H9 (cell line): ENCODE data around the gene RIT2. TPM values are rescaled to one million over a fixed set of nuclear protein-coding genes. Genes with fewer than 3 reads are reported as not detected.

ENCODE experiments used
- DNase-seq: peaks from one replicate; pipeline ENCODE4 v3.0.0-alpha.2; 2017
- H2AFZ ChIP-seq: one replicate; pipeline ENCODE4 v1.6.1; 2013; ENCODE audit warnings: mild to moderate bottlenecking, low read length, control low read depth, moderate library complexity
- H2AK5ac ChIP-seq: 2 replicates; pipeline ENCODE4 v1.6.1; 2013; ENCODE audit warnings: low read length, control low read depth, mixed read lengths; ENCODE audit not compliant: insufficient read length
- H2BK120ac ChIP-seq: one replicate; pipeline ENCODE4 v1.6.1; 2013; ENCODE audit warnings: low read depth, mild to moderate bottlenecking, low read length, control low read depth, inconsistent platforms; ENCODE audit not compliant: poor library complexity, severe bottlenecking
- H2BK12ac ChIP-seq: 2 replicates; pipeline ENCODE4 v1.6.1; 2013; ENCODE audit warnings: low read length, control low read depth, mixed read lengths, low read depth; ENCODE audit not compliant: insufficient read length
- H2BK15ac ChIP-seq: 2 replicates; pipeline ENCODE4 v1.6.1; 2013; ENCODE audit warnings: low read depth, low read length, control low read depth
- H2BK20ac ChIP-seq: one replicate; pipeline ENCODE4 v1.6.1; 2013; ENCODE audit warnings: low read depth, mild to moderate bottlenecking, low read length, control low read depth, inconsistent platforms; ENCODE audit not compliant: poor library complexity, severe bottlenecking
- H2BK5ac ChIP-seq: 2 replicates; pipeline ENCODE4 v1.6.1; 2013; ENCODE audit warnings: low read length, control low read depth, mixed read lengths; ENCODE audit not compliant: insufficient read length
- H3K14ac ChIP-seq: 2 replicates; pipeline ENCODE4 v1.6.1; 2013; ENCODE audit warnings: low read length, control low read depth; ENCODE audit not compliant: insufficient read depth
- H3K18ac ChIP-seq: 2 replicates; pipeline ENCODE4 v1.6.1; 2013; ENCODE audit warnings: low read depth, mild to moderate bottlenecking, mixed read lengths, low read length, control low read depth; ENCODE audit not compliant: insufficient read length
- H3K23ac ChIP-seq: 2 replicates; pipeline ENCODE4 v1.6.1; 2013; ENCODE audit warnings: low read length, control low read depth, mixed read lengths, low read depth; ENCODE audit not compliant: insufficient read length
- H3K23me2 ChIP-seq: 2 replicates; pipeline ENCODE4 v1.6.1; 2013; ENCODE audit warnings: low read depth, mild to moderate bottlenecking, mixed read lengths, low read length, control low read depth; ENCODE audit not compliant: insufficient read length, poor library complexity, severe bottlenecking
- H3K27ac ChIP-seq: 2 replicates; pipeline ENCODE4 v1.5.1; 2013; ENCODE audit warnings: low read length, control low read depth, mixed read lengths, low read depth; ENCODE audit not compliant: insufficient read length
- H3K27me3 ChIP-seq: 2 replicates; pipeline ENCODE4 v1.6.1; 2013; ENCODE audit warnings: low read length, control low read depth, inconsistent platforms; ENCODE audit not compliant: insufficient read depth
- H3K4ac ChIP-seq: 2 replicates; pipeline ENCODE4 v1.6.1; 2013; ENCODE audit warnings: low read depth, mild to moderate bottlenecking, control low read depth, inconsistent platforms, low read length, moderate library complexity
- H3K4me1 ChIP-seq: 2 replicates; pipeline ENCODE4 v1.6.1; 2013; ENCODE audit warnings: low read length, control low read depth, inconsistent platforms; ENCODE audit not compliant: insufficient read depth
- H3K4me2 ChIP-seq: 2 replicates; pipeline ENCODE4 v1.6.1; 2013; ENCODE audit warnings: low read length, control low read depth, mixed read lengths; ENCODE audit not compliant: insufficient read length, insufficient read depth
- H3K56ac ChIP-seq: 2 replicates; pipeline ENCODE4 v1.6.1; 2013; ENCODE audit warnings: low read depth, mild to moderate bottlenecking, mixed read lengths, low read length, control low read depth; ENCODE audit not compliant: insufficient read length
- H3K79me1 ChIP-seq: 2 replicates; pipeline ENCODE4 v1.6.1; 2013; ENCODE audit warnings: low read depth, mild to moderate bottlenecking, moderate library complexity, low read length, control low read depth, inconsistent platforms; ENCODE audit not compliant: insufficient read depth, poor library complexity, severe bottlenecking
- H3K79me2 ChIP-seq: 2 replicates; pipeline ENCODE4 v1.6.1; 2013; ENCODE audit warnings: low read length, control low read depth, inconsistent platforms; ENCODE audit not compliant: insufficient read depth
- H3K9ac ChIP-seq: 2 replicates; pipeline ENCODE4 v1.6.1; 2013; ENCODE audit warnings: low read length, control low read depth, mixed read lengths; ENCODE audit not compliant: insufficient read length; ENCODE audit errors: extremely low read depth
- H3K9me3 ChIP-seq: one replicate; pipeline ENCODE4 v1.6.1; 2013; ENCODE audit warnings: low read depth, low read length, inconsistent platforms; ENCODE audit not compliant: control insufficient read depth
- H3T11ph ChIP-seq: one replicate; pipeline ENCODE4 v1.6.1; 2013; ENCODE audit warnings: mild to moderate bottlenecking, low read length, control low read depth, inconsistent platforms
- H4K20me1 ChIP-seq: one replicate; pipeline ENCODE4 v1.6.1; 2013; ENCODE audit not compliant: control insufficient read depth, insufficient read length, insufficient read depth
- H4K5ac ChIP-seq: 2 replicates; pipeline ENCODE4 v1.6.1; 2013; ENCODE audit warnings: low read depth, mild to moderate bottlenecking, mixed read lengths, low read length, control low read depth; ENCODE audit not compliant: insufficient read length
- H4K8ac ChIP-seq: replicated peaks from 2 replicates; pipeline ENCODE4 v1.6.1; 2013; ENCODE audit warnings: low read length, control low read depth, mixed read lengths, low read depth; ENCODE audit not compliant: insufficient read length
- H4K91ac ChIP-seq: 2 replicates; pipeline ENCODE4 v1.6.1; 2013; ENCODE audit warnings: low read depth, mild to moderate bottlenecking, moderate library complexity, mixed read lengths, low read length, control low read depth; ENCODE audit not compliant: insufficient read length
- H3K27ac Mint-ChIP-seq, 3 experiments: 2 replicates in 2 of 3; 3 replicates in 1 of 3; pipeline ENCODE4 v1.8.0; 2020 to 2021; ENCODE audit warnings: mixed read lengths in 3 of 3, mild to moderate bottlenecking in 1 of 3, moderate library complexity in 1 of 3
- H3K27me3 Mint-ChIP-seq: 2 replicates; pipeline ENCODE4 v1.8.0; 2021; ENCODE audit warnings: low read depth, mild to moderate bottlenecking, moderate library complexity, mixed read lengths
- H3K36me3 Mint-ChIP-seq, 3 experiments: 2 replicates in 2 of 3; 3 replicates in 1 of 3; pipeline ENCODE4 v1.8.0; 2020 to 2021; ENCODE audit warnings: low read depth in 3 of 3, mixed read lengths in 3 of 3; ENCODE audit not compliant: insufficient read depth in 1 of 3
- H3K4me1 Mint-ChIP-seq, 2 experiments: 2 replicates each; pipeline ENCODE4 v1.8.0; 2020; ENCODE audit warnings: mixed read lengths in 2 of 2
- H3K4me3 Mint-ChIP-seq, 2 experiments: 2 replicates in 1 of 2; 3 replicates in 1 of 2; pipeline ENCODE4 v1.8.0; 2020 to 2021; ENCODE audit warnings: mild to moderate bottlenecking in 2 of 2, mixed read lengths in 2 of 2, moderate library complexity in 1 of 2
- H3K9me3 Mint-ChIP-seq, 2 experiments: 2 replicates in 1 of 2; 3 replicates in 1 of 2; pipeline ENCODE4 v1.8.0; 2020; ENCODE audit warnings: mild to moderate bottlenecking in 2 of 2, mixed read lengths in 2 of 2, moderate library complexity in 1 of 2
- total RNA-seq: library from RNA; stranded (reverse); gene quantifications from 2 replicates; pipeline ENCODE4 v1.2.1, GENCODE V29; 2021
- TF ChIP-seq, protein P1 (sequence below): fragments of 200-600 bp; sonication (generic); conservative IDR thresholded peaks from 3 replicates; pipeline ENCODE4 v1.8.0; 2021; ENCODE audit warnings: antibody characterized with exemption, mild to moderate bottlenecking

The RIT2 gene
- total RNA-seq, 1 experiment from 2014 or later, result 1.2 TPM

DNA sequence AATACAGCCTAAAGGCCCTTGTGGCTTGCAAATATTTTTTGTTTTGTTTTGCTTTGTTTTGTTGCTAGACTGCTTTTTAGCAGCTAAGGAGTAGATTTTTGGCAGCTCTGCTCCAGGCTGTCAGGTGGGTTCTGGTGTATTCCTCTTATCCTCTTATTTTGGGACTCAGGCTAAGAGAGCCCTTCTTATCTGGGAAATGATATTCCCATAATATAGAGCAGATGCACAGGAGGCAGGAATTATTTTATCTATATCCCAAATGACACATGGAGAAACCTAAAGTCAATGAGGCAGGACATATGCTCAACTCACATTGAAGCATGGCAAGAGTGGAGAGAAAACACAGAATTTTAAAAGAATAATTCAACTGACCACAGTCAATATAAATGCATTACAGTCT lies 369.6 kb downstream of the RIT2 start:
- H3K4me3 Mint-ChIP-seq, result no peak overlapping the region
- H4K91ac ChIP-seq, result no peak overlapping the region
- TF ChIP-seq, protein P1, sequence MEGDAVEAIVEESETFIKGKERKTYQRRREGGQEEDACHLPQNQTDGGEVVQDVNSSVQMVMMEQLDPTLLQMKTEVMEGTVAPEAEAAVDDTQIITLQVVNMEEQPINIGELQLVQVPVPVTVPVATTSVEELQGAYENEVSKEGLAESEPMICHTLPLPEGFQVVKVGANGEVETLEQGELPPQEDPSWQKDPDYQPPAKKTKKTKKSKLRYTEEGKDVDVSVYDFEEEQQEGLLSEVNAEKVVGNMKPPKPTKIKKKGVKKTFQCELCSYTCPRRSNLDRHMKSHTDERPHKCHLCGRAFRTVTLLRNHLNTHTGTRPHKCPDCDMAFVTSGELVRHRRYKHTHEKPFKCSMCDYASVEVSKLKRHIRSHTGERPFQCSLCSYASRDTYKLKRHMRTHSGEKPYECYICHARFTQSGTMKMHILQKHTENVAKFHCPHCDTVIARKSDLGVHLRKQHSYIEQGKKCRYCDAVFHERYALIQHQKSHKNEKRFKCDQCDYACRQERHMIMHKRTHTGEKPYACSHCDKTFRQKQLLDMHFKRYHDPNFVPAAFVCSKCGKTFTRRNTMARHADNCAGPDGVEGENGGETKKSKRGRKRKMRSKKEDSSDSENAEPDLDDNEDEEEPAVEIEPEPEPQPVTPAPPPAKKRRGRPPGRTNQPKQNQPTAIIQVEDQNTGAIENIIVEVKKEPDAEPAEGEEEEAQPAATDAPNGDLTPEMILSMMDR, result no peak

More for the DNA sequence above, 369.6 kb downstream of the RIT2 start:
- peaks cover 12 to 15% of the 10 kb centered on the region in 2 experiments for H3K9me3 Mint-ChIP-seq
- Histone ChIP-seq H3K18ac (no peak overlapping the region), H3K4ac (no peak overlapping the region), H3K23me2 (no peaks in the 10 kb centered on the region), H4K20me1 (no peaks in the 10 kb centered on the region), H3K27ac (no peak overlapping the region), H2AFZ (no peak overlapping the region), H3K79me1 (no peaks in the 10 kb centered on the region), H2BK120ac (no peak overlapping the region), H3K23ac (no peak overlapping the region), H3K14ac (no peak overlapping the region), H3K27me3 (no peaks in the 10 kb centered on the region), H2BK15ac (no peak overlapping the region), H3K56ac (no peak overlapping the region), H3K9ac (no peak overlapping the region), H2BK5ac (no peak overlapping the region), H4K8ac (no peak overlapping the region), H3K4me2 (no peak overlapping the region), H4K5ac (no peak overlapping the region), H2AK5ac (no peak overlapping the region), H2BK20ac (no peak overlapping the region), H2BK12ac (no peak overlapping the region), H3K79me2 (0 out of 2 replicates have a peak, but pooled peaks cover 2% of the 10 kb centered on the region), H3T11ph (no peak overlapping the region), H3K4me1 (peaks cover 5% of the 10 kb centered on the region; the same call in 1 of the 2 replicates), H3K9me3 (no peaks in the 10 kb centered on the region)
- peaks cover 19 to 40% of the 10 kb centered on the region in 2 experiments for H3K4me1 Mint-ChIP-seq
- no peaks in the 10 kb centered on the region for H3K27me3 Mint-ChIP-seq
- H3K27ac Mint-ChIP-seq, result peak overlapping the region; percentile 46 to 93 (median 85); a peak in 4 of 7 replicates
- H3K36me3 Mint-ChIP-seq, result peaks cover 8 to 16% (median 16%) of the 10 kb centered on the region in 3 experiments
- no peak for DNase-seq
